Neural cell (in vitro differentiated cells): Measurements from ENCODE around the gene SHISA7. TPM values are rescaled to one million over a fixed set of nuclear protein-coding genes. Genes with fewer than 3 reads are reported as not detected.

ENCODE experiments used
- H2AFZ ChIP-seq: fragments of 200-600, 300-800 bp; sonication (generic), shearing (Covaris generic); 2 replicates; pipeline ENCODE4 v1.6.0; 2014; ENCODE audit warnings: low read depth, mild to moderate bottlenecking, antibody characterized with exemption, low read length, moderate library complexity
- H3F3A ChIP-seq: fragments of 200-600 bp; shearing (Covaris generic); 2 replicates; pipeline ENCODE4 v1.6.1; 2016; ENCODE audit warnings: mild to moderate bottlenecking, moderate library complexity, mixed read lengths, antibody characterized with exemption, low read length; ENCODE audit not compliant: insufficient read depth, poor library complexity, severe bottlenecking
- H3K27ac ChIP-seq: fragments of 200-600, 300-800 bp; sonication (generic), shearing (Covaris generic); 2 replicates; pipeline ENCODE4 v1.5.1; 2014; ENCODE audit warnings: mild to moderate bottlenecking, low read length, moderate library complexity
- H3K27me3 ChIP-seq: fragments of 300-800, 200-600 bp; sonication (generic), shearing (Covaris generic); 2 replicates; pipeline ENCODE4 v1.6.0; 2014; ENCODE audit warnings: mild to moderate bottlenecking, low read depth, low read length, moderate library complexity; ENCODE audit not compliant: insufficient read depth
- H3K36me3 ChIP-seq: fragments of 300-800, 200-600 bp; sonication (generic), shearing (Covaris generic); 2 replicates; pipeline ENCODE4 v1.5.1; 2014; ENCODE audit warnings: mild to moderate bottlenecking, antibody characterized with exemption, low read length, moderate library complexity; ENCODE audit not compliant: insufficient read depth
- H3K4me2 ChIP-seq: fragments of 300-800, 200-600 bp; sonication (generic), shearing (Covaris generic); 2 replicates; pipeline ENCODE4 v1.6.0; 2014; ENCODE audit warnings: mild to moderate bottlenecking, low read length
- H3K4me3 ChIP-seq: fragments of 300-800, 200-600 bp; sonication (generic), shearing (Covaris generic); 2 replicates; pipeline ENCODE4 v1.5.1; 2014; ENCODE audit warnings: mild to moderate bottlenecking, low read length, moderate library complexity
- H3K79me2 ChIP-seq: fragments of 200-600 bp; shearing (Covaris generic); replicated peaks from 2 replicates; pipeline ENCODE4 v1.6.0; 2014; ENCODE audit warnings: mild to moderate bottlenecking, low read length, moderate library complexity; ENCODE audit not compliant: insufficient read depth
- H3K9ac ChIP-seq: fragments of 300-800, 200-600 bp; sonication (generic), shearing (Covaris generic); 2 replicates; pipeline ENCODE4 v1.6.1; 2016; ENCODE audit warnings: mild to moderate bottlenecking, low read length, mixed read lengths
- H3K9me2 ChIP-seq: fragments of 200-600 bp; shearing (Covaris generic); 2 replicates; pipeline ENCODE4 v1.6.1; 2016; ENCODE audit warnings: mild to moderate bottlenecking, low read length, mixed read lengths; ENCODE audit not compliant: insufficient read depth
- H3K9me3 ChIP-seq: fragments of 200-600, 300-800 bp; sonication (generic), shearing (Covaris generic); 2 replicates; pipeline ENCODE4 v1.6.1; 2016; ENCODE audit warnings: mild to moderate bottlenecking, mixed run types, low read length, moderate library complexity, mixed read lengths
- H4K20me1 ChIP-seq: fragments of 200-600 bp; shearing (Covaris generic); 2 replicates; pipeline ENCODE4 v1.6.1; 2016; ENCODE audit warnings: mild to moderate bottlenecking, mixed run types; ENCODE audit not compliant: insufficient read depth
- CTCF ChIP-seq: fragments of 450-650 bp; IDR thresholded peaks from 2 replicates; pipeline ENCODE4 v1.5.1; 2014; ENCODE audit warnings: antibody characterized with exemption, mild to moderate bottlenecking, moderate library complexity; ENCODE audit not compliant: poor library complexity, severe bottlenecking
- EP300 ChIP-seq: fragments of 450-650 bp; conservative IDR thresholded peaks from 2 replicates; pipeline ENCODE4 v1.6.1; 2014; ENCODE audit warnings: antibody characterized with exemption, mild to moderate bottlenecking, moderate library complexity; ENCODE audit not compliant: poor library complexity, severe bottlenecking
- EZH2 ChIP-seq: fragments of 200-600, 300-800 bp; shearing (Covaris generic), sonication (generic); IDR thresholded peaks from 2 replicates; pipeline ENCODE4 v1.6.1; 2014; ENCODE audit warnings: antibody characterized with exemption, low read length, borderline replicate concordance, mild to moderate bottlenecking; ENCODE audit not compliant: insufficient read depth, poor library complexity, severe bottlenecking
- MXI1 ChIP-seq: fragments of 450-650 bp; conservative IDR thresholded peaks from 2 replicates; pipeline ENCODE4 v1.6.1; 2014; ENCODE audit warnings: antibody characterized with exemption, mild to moderate bottlenecking; ENCODE audit not compliant: poor library complexity, severe bottlenecking
- POLR2AphosphoS5 ChIP-seq: IDR thresholded peaks from 2 replicates; pipeline ENCODE4 v1.6.1; 2012
- RAD21 ChIP-seq: fragments of 450-650 bp; conservative IDR thresholded peaks from 2 replicates; pipeline ENCODE4 v1.6.1; 2014; ENCODE audit warnings: antibody characterized with exemption, mild to moderate bottlenecking, moderate library complexity
- SMC3 ChIP-seq: fragments of 450-650 bp; conservative IDR thresholded peaks from 2 replicates; pipeline ENCODE4 v1.6.1; 2014; ENCODE audit warnings: antibody characterized with exemption, mild to moderate bottlenecking, moderate library complexity; ENCODE audit not compliant: poor library complexity
- TAF1 ChIP-seq: IDR thresholded peaks from 2 replicates; pipeline ENCODE4 v1.6.1; 2012; ENCODE audit warnings: low read depth
- polyA plus RNA-seq: library from polyadenylated mRNA; depleted of rRNA; stranded (reverse); fragments of >200 nt; gene quantifications from 2 replicates; pipeline ENCODE4 v1.2.3, GENCODE V29; 2014
- TF ChIP-seq, protein P1 (sequence below): IDR thresholded peaks from 2 replicates; pipeline ENCODE4 v1.6.1; 2012; ENCODE audit warnings: borderline replicate concordance

SHISA7 gene
- polyA plus RNA-seq, 1 donor from 2014 or later: 4.5 TPM

- Histone ChIP-seq H3K4me3 (no peak overlapping the region), H3K9me3 (no peaks in the 10 kb centered on the region), H3K79me2 (peaks cover 22% of the 10 kb centered on the region), H3K27ac (no peak overlapping the region), H3K36me3 (no peaks in the 10 kb centered on the region), H3K9ac (no peak overlapping the region), H3K9me2 (no peaks in the 10 kb centered on the region), H3F3A (no peaks in the 10 kb centered on the region), H4K20me1 (no peaks in the 10 kb centered on the region), H3K27me3 (no peaks in the 10 kb centered on the region), H3K4me2 (no peak overlapping the region), H2AFZ (no peak overlapping the region)
- TF ChIP-seq SMC3 (no peak), TAF1 (no peak), EP300 (no peak), CTCF (no peak), EZH2 (no peak), POLR2AphosphoS5 (no peak), RAD21 (no peak), MXI1 (no peak)
- TF ChIP-seq, protein P1, sequence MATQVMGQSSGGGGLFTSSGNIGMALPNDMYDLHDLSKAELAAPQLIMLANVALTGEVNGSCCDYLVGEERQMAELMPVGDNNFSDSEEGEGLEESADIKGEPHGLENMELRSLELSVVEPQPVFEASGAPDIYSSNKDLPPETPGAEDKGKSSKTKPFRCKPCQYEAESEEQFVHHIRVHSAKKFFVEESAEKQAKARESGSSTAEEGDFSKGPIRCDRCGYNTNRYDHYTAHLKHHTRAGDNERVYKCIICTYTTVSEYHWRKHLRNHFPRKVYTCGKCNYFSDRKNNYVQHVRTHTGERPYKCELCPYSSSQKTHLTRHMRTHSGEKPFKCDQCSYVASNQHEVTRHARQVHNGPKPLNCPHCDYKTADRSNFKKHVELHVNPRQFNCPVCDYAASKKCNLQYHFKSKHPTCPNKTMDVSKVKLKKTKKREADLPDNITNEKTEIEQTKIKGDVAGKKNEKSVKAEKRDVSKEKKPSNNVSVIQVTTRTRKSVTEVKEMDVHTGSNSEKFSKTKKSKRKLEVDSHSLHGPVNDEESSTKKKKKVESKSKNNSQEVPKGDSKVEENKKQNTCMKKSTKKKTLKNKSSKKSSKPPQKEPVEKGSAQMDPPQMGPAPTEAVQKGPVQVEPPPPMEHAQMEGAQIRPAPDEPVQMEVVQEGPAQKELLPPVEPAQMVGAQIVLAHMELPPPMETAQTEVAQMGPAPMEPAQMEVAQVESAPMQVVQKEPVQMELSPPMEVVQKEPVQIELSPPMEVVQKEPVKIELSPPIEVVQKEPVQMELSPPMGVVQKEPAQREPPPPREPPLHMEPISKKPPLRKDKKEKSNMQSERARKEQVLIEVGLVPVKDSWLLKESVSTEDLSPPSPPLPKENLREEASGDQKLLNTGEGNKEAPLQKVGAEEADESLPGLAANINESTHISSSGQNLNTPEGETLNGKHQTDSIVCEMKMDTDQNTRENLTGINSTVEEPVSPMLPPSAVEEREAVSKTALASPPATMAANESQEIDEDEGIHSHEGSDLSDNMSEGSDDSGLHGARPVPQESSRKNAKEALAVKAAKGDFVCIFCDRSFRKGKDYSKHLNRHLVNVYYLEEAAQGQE: no peak
These were observed 38.7 kb upstream of the SHISA7 start for GRCh38 chr19:55481794-55482155.

DNA sequence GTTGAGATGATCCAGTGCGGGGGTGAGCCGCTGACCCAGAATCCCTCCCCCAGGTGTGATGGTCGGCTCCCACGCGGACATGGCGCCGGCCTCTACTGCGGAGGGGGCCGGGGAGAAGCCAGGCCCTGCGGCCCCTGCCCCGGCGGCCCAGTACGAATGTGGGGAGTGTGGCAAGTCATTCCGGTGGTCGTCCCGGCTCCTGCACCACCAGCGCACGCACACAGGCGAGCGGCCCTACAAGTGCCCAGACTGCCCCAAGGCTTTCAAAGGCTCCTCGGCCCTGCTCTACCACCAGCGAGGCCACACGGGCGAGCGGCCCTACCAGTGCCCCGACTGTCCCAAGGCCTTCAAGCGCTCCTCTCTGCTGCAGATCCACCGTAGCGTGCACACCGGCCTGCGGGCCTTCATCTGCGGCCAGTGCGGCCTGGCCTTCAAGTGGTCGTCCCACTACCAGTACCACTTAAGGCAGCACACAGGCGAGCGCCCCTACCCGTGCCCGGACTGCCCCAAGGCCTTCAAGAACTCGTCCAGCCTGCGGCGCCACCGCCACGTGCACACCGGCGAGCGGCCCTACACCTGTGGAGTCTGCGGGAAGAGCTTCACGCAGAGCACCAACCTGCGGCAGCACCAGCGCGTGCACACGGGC is 38.2 kb upstream of the SHISA7 start:
- H3K79me2 ChIP-seq: peaks cover 22% of the 10 kb centered on the region
- no peak overlapping the region for H3K4me3 ChIP-seq
- no peak overlapping the region for H3K27ac ChIP-seq
- no peaks in the 10 kb centered on the region for H3K9me3 ChIP-seq
- H3K4me2 ChIP-seq: no peak overlapping the region
- H3F3A ChIP-seq: no peaks in the 10 kb centered on the region
- H3K9me2 ChIP-seq: no peaks in the 10 kb centered on the region
- no peak overlapping the region for H2AFZ ChIP-seq
- no peak overlapping the region for H3K9ac ChIP-seq
- no peaks in the 10 kb centered on the region for H3K36me3 ChIP-seq
- no peaks in the 10 kb centered on the region for H4K20me1 ChIP-seq
- TF ChIP-seq EZH2: no peak
- no peak for TF ChIP-seq SMC3
- TF ChIP-seq, protein P1: no peak
- TF ChIP-seq POLR2AphosphoS5: no peak
- no peak for TF ChIP-seq RAD21
- no peak for TF ChIP-seq EP300
- TF ChIP-seq MXI1: no peak
- no peak for TF ChIP-seq TAF1
- no peak for TF ChIP-seq CTCF
- no peaks in the 10 kb centered on the region for H3K27me3 ChIP-seq
